GM12878 (cell line): Measurements from ENCODE around the gene KIF12. TPM values are rescaled to one million over a fixed set of nuclear protein-coding genes. Genes with fewer than 3 reads are reported as not detected.

ENCODE experiments used
- BCL11A ChIP-seq: IDR thresholded peaks from 2 replicates; pipeline ENCODE4 v1.6.1; 2011; ENCODE audit warnings: low read depth, low read length
- CBX3 ChIP-seq: fragments of 200-600 bp; sonication (generic); IDR thresholded peaks from 2 replicates; pipeline ENCODE4 v1.6.1; 2016; ENCODE audit warnings: low read depth, borderline replicate concordance
- CREB1 ChIP-seq: IDR thresholded peaks from 2 replicates; pipeline ENCODE4 v1.6.1; 2012; ENCODE audit warnings: low read depth, mild to moderate bottlenecking, inconsistent platforms
- HCFC1 ChIP-seq: fragments of 150-350 bp; IDR thresholded peaks from 2 replicates; pipeline ENCODE4 v1.6.1; 2014; ENCODE audit warnings: low read length
- MTA3 ChIP-seq: IDR thresholded peaks from 2 replicates; pipeline ENCODE4 v1.6.1; 2012; ENCODE audit warnings: low read length, inconsistent platforms, borderline replicate concordance
- NFXL1 ChIP-seq: fragments of 450-650 bp; IDR thresholded peaks from 2 replicates; pipeline ENCODE4 v1.6.1; 2017; ENCODE audit warnings: antibody characterized with exemption, mild to moderate bottlenecking, borderline replicate concordance
- polyA plus RNA-seq, 11 experiments: library from polyadenylated mRNA; depleted of rRNA in 4 of 11; unstranded in 6 of 11; stranded (reverse) in 5 of 11; fragments of >200 nt; fragmentation: Nextera tagmentation in 4 of 11; fragmentation: Illumina TruSeq in 1 of 11; extraction: Ambion mirVana in 4 of 11; extraction: Trizol in 1 of 11; gene quantifications; 1 replicate in 1 of 11; 2 replicates in 10 of 11; pipeline versions ENCODE4 v1.2.1 to v1.2.3, GENCODE V29; 2011 to 2016; ENCODE audit warnings: inconsistent platforms in 2 of 11, missing spikeins in 2 of 11, low read depth in 1 of 11
- total RNA-seq, 4 experiments: library from RNA; depleted of rRNA in 3 of 4; stranded (reverse); fragments of >200 nt in 3 of 4; fragmentation: Illumina TruSeq in 1 of 4; extraction: Trizol in 1 of 4; gene quantifications; 2 replicates each; pipeline versions ENCODE4 v1.2.1 to v1.2.3, GENCODE V29; 2013 to 2021
- TF ChIP-seq, protein P1 (sequence below): fragments of 450-650 bp; IDR thresholded peaks from 2 replicates; pipeline ENCODE4 v1.6.1; 2018; ENCODE audit warnings: borderline replicate concordance, mild to moderate bottlenecking; ENCODE audit not compliant: partially characterized antibody
- TF ChIP-seq, protein P2 (sequence below): fragments of 150-350 bp; IDR thresholded peaks from 2 replicates; pipeline ENCODE4 v1.6.1; 2014; ENCODE audit warnings: mild to moderate bottlenecking, low read depth, low read length
- TF ChIP-seq, protein P3 (sequence below): fragments of 450-650 bp; IDR thresholded peaks from 2 replicates; pipeline ENCODE4 v1.6.1; 2016; ENCODE audit warnings: mild to moderate bottlenecking
- TF ChIP-seq, protein P4 (sequence below): IDR thresholded peaks from 2 replicates; pipeline ENCODE4 v1.6.1; 2012; ENCODE audit warnings: mild to moderate bottlenecking, low read depth, low read length

The KIF12 gene
- total and polyA plus RNA-seq, 10 of the 15 experiments (the other 5 are each of a cell fraction or from before 2014, with no cell fraction given): not detected

DNA sequence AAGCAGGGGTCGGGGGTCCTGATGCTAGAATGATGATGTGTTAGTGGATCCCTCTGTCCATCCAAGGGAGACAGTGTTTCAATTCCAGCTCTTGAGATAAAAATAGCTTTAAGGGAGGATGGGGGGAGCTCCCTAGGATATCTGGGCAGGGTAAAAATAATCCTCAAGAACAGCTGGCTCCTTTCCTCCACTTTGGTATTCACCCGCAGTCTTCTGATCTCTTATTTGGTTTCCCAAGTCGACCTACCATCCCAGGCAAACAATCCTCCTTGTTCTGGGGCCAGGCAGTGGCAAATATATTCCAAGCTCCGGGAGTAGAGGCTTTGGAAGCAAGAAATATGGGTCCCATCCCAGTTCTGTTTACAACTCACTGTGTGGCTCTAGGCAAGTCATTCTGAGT is 41.8 kb upstream of the KIF12 start (continued):
- TF ChIP-seq, protein P1, sequence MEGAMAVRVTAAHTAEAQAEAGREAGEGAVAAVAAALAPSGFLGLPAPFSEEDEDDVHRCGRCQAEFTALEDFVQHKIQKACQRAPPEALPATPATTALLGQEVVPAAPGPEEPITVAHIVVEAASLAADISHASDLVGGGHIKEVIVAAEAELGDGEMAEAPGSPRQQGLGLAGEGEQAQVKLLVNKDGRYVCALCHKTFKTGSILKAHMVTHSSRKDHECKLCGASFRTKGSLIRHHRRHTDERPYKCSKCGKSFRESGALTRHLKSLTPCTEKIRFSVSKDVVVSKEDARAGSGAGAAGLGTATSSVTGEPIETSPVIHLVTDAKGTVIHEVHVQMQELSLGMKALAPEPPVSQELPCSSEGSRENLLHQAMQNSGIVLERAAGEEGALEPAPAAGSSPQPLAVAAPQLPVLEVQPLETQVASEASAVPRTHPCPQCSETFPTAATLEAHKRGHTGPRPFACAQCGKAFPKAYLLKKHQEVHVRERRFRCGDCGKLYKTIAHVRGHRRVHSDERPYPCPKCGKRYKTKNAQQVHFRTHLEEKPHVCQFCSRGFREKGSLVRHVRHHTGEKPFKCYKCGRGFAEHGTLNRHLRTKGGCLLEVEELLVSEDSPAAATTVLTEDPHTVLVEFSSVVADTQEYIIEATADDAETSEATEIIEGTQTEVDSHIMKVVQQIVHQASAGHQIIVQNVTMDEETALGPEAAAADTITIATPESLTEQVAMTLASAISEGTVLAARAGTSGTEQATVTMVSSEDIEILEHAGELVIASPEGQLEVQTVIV: no peak
- TF ChIP-seq, protein P2, sequence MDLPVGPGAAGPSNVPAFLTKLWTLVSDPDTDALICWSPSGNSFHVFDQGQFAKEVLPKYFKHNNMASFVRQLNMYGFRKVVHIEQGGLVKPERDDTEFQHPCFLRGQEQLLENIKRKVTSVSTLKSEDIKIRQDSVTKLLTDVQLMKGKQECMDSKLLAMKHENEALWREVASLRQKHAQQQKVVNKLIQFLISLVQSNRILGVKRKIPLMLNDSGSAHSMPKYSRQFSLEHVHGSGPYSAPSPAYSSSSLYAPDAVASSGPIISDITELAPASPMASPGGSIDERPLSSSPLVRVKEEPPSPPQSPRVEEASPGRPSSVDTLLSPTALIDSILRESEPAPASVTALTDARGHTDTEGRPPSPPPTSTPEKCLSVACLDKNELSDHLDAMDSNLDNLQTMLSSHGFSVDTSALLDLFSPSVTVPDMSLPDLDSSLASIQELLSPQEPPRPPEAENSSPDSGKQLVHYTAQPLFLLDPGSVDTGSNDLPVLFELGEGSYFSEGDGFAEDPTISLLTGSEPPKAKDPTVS: no peak
- TF ChIP-seq MTA3 (no peak), HCFC1 (no peak), NFXL1 (no peak), CREB1 (no peak), BCL11A (no peak), CBX3 (no peak)
- TF ChIP-seq, protein P3, sequence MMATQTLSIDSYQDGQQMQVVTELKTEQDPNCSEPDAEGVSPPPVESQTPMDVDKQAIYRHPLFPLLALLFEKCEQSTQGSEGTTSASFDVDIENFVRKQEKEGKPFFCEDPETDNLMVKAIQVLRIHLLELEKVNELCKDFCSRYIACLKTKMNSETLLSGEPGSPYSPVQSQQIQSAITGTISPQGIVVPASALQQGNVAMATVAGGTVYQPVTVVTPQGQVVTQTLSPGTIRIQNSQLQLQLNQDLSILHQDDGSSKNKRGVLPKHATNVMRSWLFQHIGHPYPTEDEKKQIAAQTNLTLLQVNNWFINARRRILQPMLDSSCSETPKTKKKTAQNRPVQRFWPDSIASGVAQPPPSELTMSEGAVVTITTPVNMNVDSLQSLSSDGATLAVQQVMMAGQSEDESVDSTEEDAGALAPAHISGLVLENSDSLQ: no peak
- TF ChIP-seq, protein P4, sequence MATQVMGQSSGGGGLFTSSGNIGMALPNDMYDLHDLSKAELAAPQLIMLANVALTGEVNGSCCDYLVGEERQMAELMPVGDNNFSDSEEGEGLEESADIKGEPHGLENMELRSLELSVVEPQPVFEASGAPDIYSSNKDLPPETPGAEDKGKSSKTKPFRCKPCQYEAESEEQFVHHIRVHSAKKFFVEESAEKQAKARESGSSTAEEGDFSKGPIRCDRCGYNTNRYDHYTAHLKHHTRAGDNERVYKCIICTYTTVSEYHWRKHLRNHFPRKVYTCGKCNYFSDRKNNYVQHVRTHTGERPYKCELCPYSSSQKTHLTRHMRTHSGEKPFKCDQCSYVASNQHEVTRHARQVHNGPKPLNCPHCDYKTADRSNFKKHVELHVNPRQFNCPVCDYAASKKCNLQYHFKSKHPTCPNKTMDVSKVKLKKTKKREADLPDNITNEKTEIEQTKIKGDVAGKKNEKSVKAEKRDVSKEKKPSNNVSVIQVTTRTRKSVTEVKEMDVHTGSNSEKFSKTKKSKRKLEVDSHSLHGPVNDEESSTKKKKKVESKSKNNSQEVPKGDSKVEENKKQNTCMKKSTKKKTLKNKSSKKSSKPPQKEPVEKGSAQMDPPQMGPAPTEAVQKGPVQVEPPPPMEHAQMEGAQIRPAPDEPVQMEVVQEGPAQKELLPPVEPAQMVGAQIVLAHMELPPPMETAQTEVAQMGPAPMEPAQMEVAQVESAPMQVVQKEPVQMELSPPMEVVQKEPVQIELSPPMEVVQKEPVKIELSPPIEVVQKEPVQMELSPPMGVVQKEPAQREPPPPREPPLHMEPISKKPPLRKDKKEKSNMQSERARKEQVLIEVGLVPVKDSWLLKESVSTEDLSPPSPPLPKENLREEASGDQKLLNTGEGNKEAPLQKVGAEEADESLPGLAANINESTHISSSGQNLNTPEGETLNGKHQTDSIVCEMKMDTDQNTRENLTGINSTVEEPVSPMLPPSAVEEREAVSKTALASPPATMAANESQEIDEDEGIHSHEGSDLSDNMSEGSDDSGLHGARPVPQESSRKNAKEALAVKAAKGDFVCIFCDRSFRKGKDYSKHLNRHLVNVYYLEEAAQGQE: no peak
